HK-2 (cell line): ENCODE measurements around the gene TPP1.

Experiments used
- DNase-seq: peaks from one replicate; pipeline ENCODE4 v3.0.0-alpha.2; 2018; ENCODE audit not compliant: unreplicated experiment

The TPP1 gene

DNA sequence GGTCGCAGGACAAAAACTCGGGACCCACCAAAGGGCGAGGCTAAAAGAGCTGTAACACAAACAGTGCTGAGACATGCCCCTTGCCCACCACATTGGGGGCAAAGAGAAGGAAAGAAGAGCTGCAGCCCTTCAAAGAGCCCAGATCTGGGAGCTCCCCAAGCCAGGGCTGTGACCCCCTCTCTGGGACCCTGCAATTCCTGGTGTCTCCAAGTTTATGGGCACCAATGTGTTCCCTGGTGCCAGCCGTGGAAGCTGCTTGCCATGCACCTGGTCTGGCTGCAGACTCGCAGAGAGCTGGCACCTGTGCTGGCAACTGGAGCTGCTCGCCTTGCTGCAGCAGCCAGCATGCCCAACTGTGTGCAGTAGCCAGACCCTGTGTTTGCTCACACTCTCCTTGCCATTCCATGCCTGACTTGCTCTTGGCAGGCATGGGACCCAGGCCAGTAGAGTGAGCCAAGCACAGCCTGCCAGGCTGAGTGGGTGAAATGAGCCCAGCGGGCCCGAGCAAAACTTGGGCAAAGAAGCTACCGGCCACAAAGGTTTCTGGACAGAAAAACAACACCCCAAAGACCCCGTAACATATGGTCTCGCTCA is 31.8 kb downstream of the TPP1 start:
- DNase-seq, result no peak

- no peak for DNase-seq
Measured at GRCh38 chr11:6586434-6587359, 32.5 kb downstream of the TPP1 start.

- no peak for DNase-seq
Measured at GRCh38 chr11:6584528-6584927, 34.7 kb downstream of the TPP1 start.

DNA sequence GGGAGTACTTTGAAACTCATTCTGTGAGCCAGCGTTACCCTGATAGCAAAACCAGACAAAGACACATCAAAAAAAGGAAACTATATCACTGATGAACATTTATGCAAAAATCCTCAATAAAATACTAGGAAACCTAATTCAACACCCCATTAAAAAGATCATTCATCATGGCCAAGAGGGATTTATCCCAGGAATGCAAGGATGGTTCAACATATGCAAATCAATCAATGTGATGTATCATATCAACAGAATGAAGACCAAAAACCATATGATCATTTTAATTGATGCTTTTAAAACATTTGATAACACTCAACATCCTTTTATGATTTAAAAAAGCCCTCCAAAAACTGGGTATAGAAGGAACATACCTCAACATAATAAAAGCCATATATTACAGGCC is 35.6 kb downstream of the TPP1 start:
- no peak for DNase-seq

- no peak for DNase-seq
Measured at GRCh38 chr11:6579681-6580080, 39.5 kb downstream of the TPP1 start.

DNA sequence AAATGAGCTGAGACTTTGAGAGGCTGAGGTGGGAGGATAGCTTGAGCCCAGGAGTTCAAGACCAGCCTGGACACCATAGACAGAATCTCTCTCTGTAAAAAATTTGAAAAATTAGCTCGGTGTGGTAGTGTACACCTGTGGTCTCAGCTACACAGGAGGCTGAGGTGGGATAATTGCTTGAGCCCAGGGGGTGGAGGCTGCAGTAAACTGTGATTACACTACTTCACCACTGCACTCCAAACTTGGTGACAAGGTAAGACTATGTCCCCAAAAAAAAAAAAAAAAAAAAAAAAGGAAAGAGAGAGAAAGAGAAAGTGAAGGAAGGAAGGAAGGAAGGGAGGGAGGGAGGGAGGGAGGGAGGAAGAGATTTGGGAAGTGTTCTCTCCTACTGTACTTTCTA is 41.1 kb downstream of the TPP1 start:
- DNase-seq, result no peak

- DNase-seq, result no peak
Measured at GRCh38 chr11:6576471-6577373, 42.5 kb downstream of the TPP1 start.

DNA sequence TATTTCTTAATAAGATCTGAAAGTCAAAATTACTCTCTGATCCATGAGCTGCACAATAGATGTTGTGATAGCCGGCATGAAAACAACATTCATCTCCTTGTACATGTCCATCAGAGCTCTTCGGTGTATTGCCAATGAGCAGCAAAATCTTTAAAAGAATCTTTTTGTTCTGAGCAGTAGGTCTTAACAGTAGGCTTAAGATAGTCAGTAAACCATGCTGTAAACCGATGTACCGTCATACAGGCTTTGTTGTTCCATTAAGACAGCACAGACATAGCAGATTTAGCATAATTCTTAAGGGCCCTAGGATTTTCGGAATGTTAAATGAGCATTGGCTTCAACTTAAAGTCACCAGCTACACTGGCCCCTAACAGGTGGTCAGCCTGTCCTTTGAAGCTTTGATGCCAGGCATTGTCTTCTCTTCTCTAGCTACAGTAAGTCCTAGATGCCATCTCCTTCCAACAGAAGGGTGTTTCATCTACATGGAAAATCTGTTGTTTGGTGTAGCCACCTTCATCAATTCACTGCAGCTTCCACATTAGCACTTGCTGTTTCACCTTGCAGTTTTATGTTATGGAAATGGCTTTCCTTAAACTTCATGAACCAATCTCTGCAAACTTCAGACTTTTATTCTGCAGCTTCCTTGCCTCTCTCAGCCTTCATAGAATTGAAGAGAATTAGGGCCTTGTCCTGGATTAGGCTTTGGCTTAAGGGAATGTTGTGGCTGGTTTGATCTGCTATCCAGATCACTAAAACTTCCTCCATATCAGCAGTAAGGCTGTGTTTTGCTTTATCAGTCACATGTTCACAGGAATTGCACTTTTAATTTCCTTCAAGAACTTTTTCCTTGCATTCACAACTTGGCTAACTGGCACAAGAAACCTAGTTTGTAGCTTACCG is 44.2 kb downstream of the TPP1 start:
- DNase-seq, result no peak

- DNase-seq, result no peak
Measured at GRCh38 chr11:6572215-6572614, 47.0 kb downstream of the TPP1 start.

DNA sequence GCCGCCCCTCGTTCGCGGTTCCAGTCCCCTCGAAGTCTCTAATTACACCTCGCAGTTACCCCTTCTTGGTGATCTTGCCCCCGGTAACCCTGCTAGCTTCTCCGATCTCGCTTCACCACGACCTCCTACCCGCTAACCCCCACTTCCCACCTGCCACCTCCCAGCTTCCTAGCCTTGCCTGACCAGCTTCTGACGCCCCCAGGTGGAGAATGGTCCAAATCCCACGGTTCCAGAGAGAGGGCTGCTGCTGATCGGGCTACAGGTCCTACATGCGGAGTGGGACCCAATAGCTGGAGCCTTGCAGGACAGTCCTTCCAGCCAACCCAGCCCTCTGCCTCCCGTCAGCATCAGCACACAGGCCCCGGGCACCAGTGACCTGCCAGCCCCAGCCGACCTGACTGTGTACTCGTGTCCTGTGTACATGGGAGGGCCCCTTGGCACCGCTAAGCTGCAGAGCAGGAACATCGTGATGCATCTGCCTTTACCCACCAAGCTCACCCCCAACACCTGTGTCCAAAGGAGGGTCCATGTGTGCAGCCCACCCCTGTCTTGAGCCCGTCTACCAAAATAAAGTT is 47.7 kb downstream of the TPP1 start:
- DNase-seq, result no peak

- DNase-seq, result no peak
Measured at GRCh38 chr11:6570691-6571427, 48.4 kb downstream of the TPP1 start.

DNA sequence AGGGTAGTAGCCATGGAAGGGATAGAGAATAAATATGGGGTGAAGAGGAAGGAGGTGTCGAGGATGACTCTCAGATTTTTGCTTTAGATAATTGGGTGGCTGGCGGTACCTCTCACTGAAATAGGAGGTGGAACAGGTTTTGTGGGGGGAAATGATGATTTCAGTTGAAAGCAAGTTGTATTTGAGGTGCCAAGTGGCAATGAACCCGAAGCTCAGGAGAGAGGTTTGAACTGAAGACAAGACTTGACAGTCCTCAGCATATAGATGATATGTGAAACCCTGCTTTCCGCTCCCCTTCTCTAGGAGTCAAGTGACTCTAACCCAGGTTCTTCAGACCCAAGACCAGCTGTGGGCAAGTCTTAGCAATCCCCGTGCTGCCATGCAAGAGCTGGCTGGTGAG is 49.5 kb downstream of the TPP1 start:
- no peak for DNase-seq

DNA sequence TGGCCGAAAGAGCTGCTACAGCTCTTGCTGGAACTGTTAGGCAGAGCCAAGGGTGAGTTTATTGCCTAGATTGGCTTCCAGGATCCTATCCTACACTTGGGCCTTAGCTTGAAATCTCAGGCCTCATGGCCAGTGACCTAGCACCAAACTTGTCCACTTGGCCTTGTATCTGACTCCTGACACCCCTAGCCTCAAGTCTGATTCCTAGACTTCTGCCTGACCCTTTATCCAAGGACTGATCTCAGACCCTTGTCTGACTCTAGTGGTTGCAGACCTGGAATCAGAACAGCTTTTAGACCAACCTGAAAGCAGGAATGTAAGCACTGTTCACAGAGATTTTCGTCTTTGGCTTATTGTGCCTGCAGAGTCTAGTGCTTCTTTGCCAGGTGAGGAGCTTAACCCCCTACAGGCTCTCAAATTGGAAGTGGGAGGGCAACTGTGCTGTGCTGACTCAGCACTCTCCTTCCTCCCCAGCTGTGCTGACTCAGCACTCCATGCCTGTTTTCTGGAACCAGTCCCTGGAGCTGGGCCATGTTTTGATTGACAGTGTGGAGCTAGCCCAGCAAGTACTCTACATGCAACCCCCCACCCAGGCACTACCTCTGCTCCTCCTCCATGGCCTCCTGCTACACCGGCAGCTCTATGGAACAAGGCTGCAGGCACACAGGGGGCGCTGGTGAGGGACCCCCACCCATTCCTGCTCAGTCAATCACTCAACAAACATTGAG is 50.9 kb downstream of the TPP1 start:
- peak; percentile 48 for DNase-seq

GRCh38 chr11:6567371-6567745 is 51.9 kb downstream of the TPP1 start:
- DNase-seq, result no peak

DNA sequence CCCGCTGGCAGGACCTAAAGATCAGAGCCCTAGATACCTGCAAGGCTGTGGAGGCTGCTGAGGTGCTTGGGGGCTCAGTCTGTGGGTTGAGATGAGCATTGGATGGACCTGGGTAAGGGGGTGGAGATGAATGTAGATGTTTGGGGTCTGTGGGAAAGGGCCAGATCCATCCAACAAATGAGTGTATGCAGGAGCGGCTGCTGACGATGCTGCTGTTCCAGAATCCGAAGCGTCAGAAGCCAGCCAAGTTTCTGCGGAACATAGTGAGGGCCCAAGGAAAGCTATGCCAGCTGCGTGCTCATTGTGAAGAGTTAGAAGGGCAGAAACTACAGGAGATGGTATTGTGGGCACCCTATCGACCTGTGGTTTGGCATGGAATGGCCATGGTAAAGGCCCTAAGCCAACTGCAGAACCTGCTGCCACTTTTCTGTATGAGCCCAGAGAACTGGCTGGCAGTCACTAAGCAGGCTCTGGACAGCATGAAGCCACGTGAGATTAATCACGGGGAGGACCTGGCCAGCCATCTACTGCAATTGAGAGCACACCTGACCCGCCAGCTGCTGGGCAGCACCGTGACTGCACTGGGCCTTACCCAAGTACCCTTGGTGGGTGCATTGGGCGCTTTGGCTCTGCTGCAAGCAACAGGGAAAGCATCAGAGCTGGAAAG is 52.4 kb downstream of the TPP1 start:
- no peak for DNase-seq

- DNase-seq, result no peak
Measured at GRCh38 chr11:6565988-6566703, 53.1 kb downstream of the TPP1 start.

GRCh38 chr11:6565325-6565724 is 53.9 kb downstream of the TPP1 start:
- no peak for DNase-seq

DNA sequence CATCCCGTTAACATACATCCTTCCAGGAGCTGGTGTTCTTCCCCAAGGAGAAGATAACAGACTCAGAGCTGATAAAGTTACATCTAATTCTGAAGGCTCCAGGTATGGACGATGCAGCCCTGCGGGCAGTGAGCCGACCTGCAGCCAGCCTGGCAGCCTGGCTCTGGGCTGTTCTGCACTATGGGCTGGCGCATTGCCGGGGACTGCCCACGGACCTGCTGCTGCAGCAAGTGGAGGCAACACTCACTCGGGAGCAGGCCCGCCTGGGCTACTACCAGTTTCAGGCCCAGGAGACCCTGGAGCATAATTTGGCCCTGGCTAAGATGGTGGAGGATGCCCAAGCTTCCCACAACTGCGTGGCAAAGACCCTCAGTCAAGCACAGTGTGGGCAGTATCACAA is 55.6 kb downstream of the TPP1 start:
- DNase-seq, result no peak
